Adrenal gland (tissue), 5 donors: Measurements from ENCODE around the gene FRMD1.

Source experiments
- CTCF ChIP-seq, 6 experiments: fragments of 450-650 bp in 4 of 6; fragments of 200-600 bp in 2 of 6; sonication (generic) in 1 of 6; IDR thresholded peaks; 1 replicate in 5 of 6; 2 replicates in 1 of 6; pipeline versions ENCODE4 v1.5.1 to v1.8.0; 2016 to 2021; ENCODE audit warnings: antibody characterized with exemption in 6 of 6, mild to moderate bottlenecking in 2 of 6, moderate library complexity in 1 of 6
- POLR2A ChIP-seq, 2 donors: fragments of 450-650 bp; IDR thresholded peaks; one replicate each; pipeline ENCODE4 v1.6.1; 2017; ENCODE audit warnings: antibody characterized with exemption in 2 of 2, mild to moderate bottlenecking in 2 of 2, moderate library complexity in 1 of 2
- donor health status: DM: no; HTN: no; CAD: no.

DNA sequence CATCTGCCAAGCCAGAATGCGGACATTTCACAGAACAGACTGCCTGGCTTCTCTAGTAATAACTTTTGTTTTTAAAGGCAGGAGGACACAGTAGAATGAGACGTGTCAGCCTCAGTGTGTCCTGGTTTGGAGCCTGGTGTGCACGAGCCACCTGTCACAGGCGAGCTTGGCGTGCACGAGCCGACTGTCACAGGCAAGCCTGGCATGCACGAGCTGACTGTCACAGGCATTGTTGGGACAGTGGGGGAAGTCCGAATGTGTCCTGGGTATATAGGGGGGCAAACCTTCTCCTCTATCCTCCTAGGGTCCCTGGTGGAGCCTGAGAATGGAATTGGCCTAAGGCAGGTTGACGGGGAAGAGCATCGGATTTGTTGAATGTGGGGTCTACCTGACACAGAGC, 74.1 kb downstream of the FRMD1 start:
- no peak for TF ChIP-seq POLR2A (IDR thresholded peaks at IDR 0.05)
- no peak for TF ChIP-seq CTCF (IDR thresholded peaks at IDR 0.05)
